Transverse colon (tissue), 4 donors: Measurements from ENCODE around the gene WNT11.

ENCODE experiments used
- POLR2AphosphoS5 ChIP-seq, 3 donors: sonication (generic); formaldehyde crosslinking; IDR thresholded peaks; one replicate each; pipeline ENCODE4 v1.6.1; 2016; ENCODE audit warnings: antibody characterized with exemption in 3 of 3
- TF ChIP-seq, protein P1 (sequence below), 5 experiments: fragments of 200-600 bp in 3 of 5; fragments of 450-650 bp in 2 of 5; sonication (generic) in 3 of 5; IDR thresholded peaks; 1 replicate in 2 of 5; 2 replicates in 3 of 5; pipeline ENCODE4 v1.5.1; 2016 to 2017; ENCODE audit warnings: antibody characterized with exemption in 5 of 5, inconsistent platforms in 3 of 5, mild to moderate bottlenecking in 2 of 5, moderate library complexity in 1 of 5

GRCh38 chr11:76252631-76253070 is 46.3 kb upstream of the WNT11 start:
- TF ChIP-seq, protein P1, sequence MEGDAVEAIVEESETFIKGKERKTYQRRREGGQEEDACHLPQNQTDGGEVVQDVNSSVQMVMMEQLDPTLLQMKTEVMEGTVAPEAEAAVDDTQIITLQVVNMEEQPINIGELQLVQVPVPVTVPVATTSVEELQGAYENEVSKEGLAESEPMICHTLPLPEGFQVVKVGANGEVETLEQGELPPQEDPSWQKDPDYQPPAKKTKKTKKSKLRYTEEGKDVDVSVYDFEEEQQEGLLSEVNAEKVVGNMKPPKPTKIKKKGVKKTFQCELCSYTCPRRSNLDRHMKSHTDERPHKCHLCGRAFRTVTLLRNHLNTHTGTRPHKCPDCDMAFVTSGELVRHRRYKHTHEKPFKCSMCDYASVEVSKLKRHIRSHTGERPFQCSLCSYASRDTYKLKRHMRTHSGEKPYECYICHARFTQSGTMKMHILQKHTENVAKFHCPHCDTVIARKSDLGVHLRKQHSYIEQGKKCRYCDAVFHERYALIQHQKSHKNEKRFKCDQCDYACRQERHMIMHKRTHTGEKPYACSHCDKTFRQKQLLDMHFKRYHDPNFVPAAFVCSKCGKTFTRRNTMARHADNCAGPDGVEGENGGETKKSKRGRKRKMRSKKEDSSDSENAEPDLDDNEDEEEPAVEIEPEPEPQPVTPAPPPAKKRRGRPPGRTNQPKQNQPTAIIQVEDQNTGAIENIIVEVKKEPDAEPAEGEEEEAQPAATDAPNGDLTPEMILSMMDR (IDR thresholded peaks at IDR 0.05), result no peak
- TF ChIP-seq POLR2AphosphoS5 (IDR thresholded peaks at IDR 0.05), result no peak
